HEK293 (cell line): ENCODE measurements around the gene KHDRBS2.

Experiments
- CTCF ChIA-PET: fragments of 350-600 bp; formaldehyde crosslinking; extraction: SDS; loops from one replicate; lab custom pipeline; 2021; ENCODE audit warnings: antibody characterized with exemption; lab: Yijun Ruan, JAX
- POLR2A ChIA-PET: fragments of 300-600 bp; formaldehyde crosslinking; extraction: SDS; loops from one replicate; lab custom pipeline; 2020; ENCODE audit warnings: antibody characterized with exemption, inconsistent platforms; lab: Yijun Ruan, JAX
- H3K27ac ChIP-seq: fragments of 200-500 bp; sonication (Bioruptor generic); 2 replicates; pipeline ENCODE4 v1.5.1; 2014; ENCODE audit warnings: low read depth, low read length, control low read depth, inconsistent platforms; ENCODE audit errors: extremely low read depth
- H3K36me3 ChIP-seq, 2 experiments: fragments of 200-500 bp in 1 of 2; sonication (Bioruptor generic) in 1 of 2; 1 replicate in 1 of 2; 2 replicates in 1 of 2; pipeline ENCODE4 v1.5.1; 2014 to 2017; ENCODE audit warnings: inconsistent platforms in 2 of 2, low read length in 2 of 2; ENCODE audit not compliant: control insufficient read depth in 2 of 2, insufficient read depth in 1 of 2
- H3K4me1 ChIP-seq: fragments of 200-500 bp; sonication (Bioruptor generic); 2 replicates; pipeline ENCODE4 v1.5.1; 2014; ENCODE audit warnings: mild to moderate bottlenecking, low read length, inconsistent platforms; ENCODE audit not compliant: control insufficient read depth, insufficient read depth
- H3K4me3 ChIP-seq: 2 replicates; pipeline ENCODE4 v1.5.1; 2011; ENCODE audit warnings: low read depth, mild to moderate bottlenecking, control low read depth, low read length, moderate library complexity
- H3K9me3 ChIP-seq: fragments of 200-500 bp; sonication (Bioruptor generic); 2 replicates; pipeline ENCODE4 v1.5.1; 2014; ENCODE audit warnings: low read depth, low read length, inconsistent platforms; ENCODE audit not compliant: control insufficient read depth, insufficient read depth
- ATF2 ChIP-seq: fragments of 450-650 bp; formaldehyde crosslinking; IDR thresholded peaks from 2 replicates; pipeline ENCODE4 v1.5.1; 2016; ENCODE audit warnings: missing biosample characterization, missing genetic modification characterization, low read depth
- HOXD13 ChIP-seq: sonication (generic); formaldehyde crosslinking; IDR thresholded peaks from 2 replicates; pipeline ENCODE4 v1.8.0; 2022; ENCODE audit warnings: missing genetic modification reagents, borderline replicate concordance
- TRIM28 ChIP-seq: IDR thresholded peaks from 2 replicates; pipeline ENCODE4 v1.6.1; 2011; ENCODE audit warnings: low read length, control low read depth, borderline replicate concordance
- ZNF138 ChIP-seq: fragments of 450-650 bp; formaldehyde crosslinking; IDR thresholded peaks from 2 replicates; pipeline ENCODE4 v1.5.1; 2016; ENCODE audit warnings: missing biosample characterization, missing genetic modification characterization, borderline replicate concordance
- ZNF169 ChIP-seq: fragments of 450-650 bp; formaldehyde crosslinking; IDR thresholded peaks from 2 replicates; pipeline ENCODE4 v1.5.1; 2016; ENCODE audit warnings: missing biosample characterization, missing genetic modification characterization
- ZNF274 ChIP-seq, 2 experiments: fragments of 200-500 bp in 1 of 2; fragments of 450-650 bp in 1 of 2; sonication (Bioruptor generic) in 1 of 2; formaldehyde crosslinking in 1 of 2; IDR thresholded peaks; 2 replicates each; pipeline versions ENCODE4 v1.5.1 to v1.6.1; 2014 to 2016; ENCODE audit warnings: borderline replicate concordance in 1 of 2, inconsistent platforms in 1 of 2, low read length in 1 of 2, missing biosample characterization in 1 of 2, missing genetic modification characterization in 1 of 2
- ZNF280D ChIP-seq: fragments of 450-650 bp; formaldehyde crosslinking; IDR thresholded peaks from 2 replicates; pipeline ENCODE4 v1.5.1; 2016; ENCODE audit warnings: missing biosample characterization, missing genetic modification characterization
- ZNF302 ChIP-seq: fragments of 450-650 bp; formaldehyde crosslinking; IDR thresholded peaks from 2 replicates; pipeline ENCODE4 v1.5.1; 2016; ENCODE audit warnings: missing biosample characterization, missing genetic modification characterization, low read depth
- ZNF391 ChIP-seq: fragments of 450-650 bp; formaldehyde crosslinking; IDR thresholded peaks from 2 replicates; pipeline ENCODE4 v1.5.1; 2016; ENCODE audit warnings: low read depth, missing biosample characterization, missing genetic modification characterization, borderline replicate concordance
- ZNF394 ChIP-seq: fragments of 450-650 bp; formaldehyde crosslinking; IDR thresholded peaks from 2 replicates; pipeline ENCODE4 v1.5.1; 2016; ENCODE audit warnings: missing biosample characterization, missing genetic modification characterization, mild to moderate bottlenecking, moderate library complexity, borderline replicate concordance
- ZNF521 ChIP-seq: fragments of 450-650 bp; formaldehyde crosslinking; IDR thresholded peaks from 2 replicates; pipeline ENCODE4 v1.5.1; 2017; ENCODE audit warnings: missing biosample characterization, mild to moderate bottlenecking, missing genetic modification characterization
- ZNF530 ChIP-seq: fragments of 450-650 bp; formaldehyde crosslinking; IDR thresholded peaks from 2 replicates; pipeline ENCODE4 v1.5.1; 2016; ENCODE audit warnings: low read depth, missing biosample characterization, missing genetic modification characterization
- ZNF596 ChIP-seq: fragments of 450-650 bp; IDR thresholded peaks from 2 replicates; pipeline ENCODE4 v1.5.0; 2018; ENCODE audit warnings: missing biosample characterization, mild to moderate bottlenecking, missing genetic modification characterization, moderate library complexity
- ZNF623 ChIP-seq: fragments of 450-650 bp; formaldehyde crosslinking; IDR thresholded peaks from 2 replicates; pipeline ENCODE4 v1.5.1; 2016; ENCODE audit warnings: missing biosample characterization, missing genetic modification characterization
- ZNF654 ChIP-seq: fragments of 450-650 bp; formaldehyde crosslinking; IDR thresholded peaks from 2 replicates; pipeline ENCODE4 v1.5.1; 2016; ENCODE audit warnings: low read depth, missing biosample characterization, missing genetic modification characterization
- ZNF660 ChIP-seq: fragments of 450-650 bp; IDR thresholded peaks from 2 replicates; pipeline ENCODE4 v1.5.1; 2018; ENCODE audit warnings: missing biosample characterization, mild to moderate bottlenecking, missing genetic modification characterization
- ZNF670 ChIP-seq: fragments of 450-650 bp; formaldehyde crosslinking; IDR thresholded peaks from 2 replicates; pipeline ENCODE4 v1.5.1; 2016; ENCODE audit warnings: missing biosample characterization, missing genetic modification characterization, low read depth
- ZNF747 ChIP-seq: fragments of 450-650 bp; formaldehyde crosslinking; IDR thresholded peaks from 2 replicates; pipeline ENCODE4 v1.5.1; 2016; ENCODE audit warnings: missing biosample characterization, missing genetic modification characterization
- ZNF76 ChIP-seq: fragments of 450-650 bp; formaldehyde crosslinking; IDR thresholded peaks from 2 replicates; pipeline ENCODE4; 2016; ENCODE audit warnings: low read depth, missing biosample characterization, missing genetic modification characterization, borderline replicate concordance
- ZSCAN16 ChIP-seq: fragments of 450-650 bp; formaldehyde crosslinking; IDR thresholded peaks from 2 replicates; pipeline ENCODE4 v1.5.1; 2016; ENCODE audit warnings: missing biosample characterization, missing genetic modification characterization
- ZSCAN23 ChIP-seq: fragments of 450-650 bp; formaldehyde crosslinking; IDR thresholded peaks from 2 replicates; pipeline ENCODE4 v1.5.1; 2016; ENCODE audit warnings: missing biosample characterization, missing genetic modification characterization
- ZXDB ChIP-seq: fragments of 450-650 bp; formaldehyde crosslinking; IDR thresholded peaks from 2 replicates; pipeline ENCODE4 v1.5.1; 2016; ENCODE audit warnings: missing biosample characterization, missing genetic modification characterization

The KHDRBS2 gene

GRCh38 chr6:61959196-61959595 lies 326.8 kb downstream of the KHDRBS2 start (continued):
- TF ChIP-seq HOXD13 (CRISPR knock-in tag) = no peak
- TF ChIP-seq ZNF654 = no peak
- TF ChIP-seq ZNF76 = no peak

GRCh38 chr6:61953851-61954250 lies 332.2 kb downstream of the KHDRBS2 start:
- POLR2A ChIA-PET = no interaction called here
- no peaks in the 10 kb centered on the region for H3K4me1 ChIP-seq
- no peak overlapping the region for H3K27ac ChIP-seq
- no peaks in the 10 kb centered on the region for H3K36me3 ChIP-seq
- no peak overlapping the region for H3K4me3 ChIP-seq
- H3K9me3 ChIP-seq = no peaks in the 10 kb centered on the region
- CTCF ChIA-PET = interaction anchor here (0.7 kb wide), 1 partner anchor 145 kb away, joined by 3 read pairs; no protein-coding TSS in a partner anchor
- no peak for TF ChIP-seq ZNF596
- TF ChIP-seq ZNF274 (IDR thresholded peaks at IDR 0.05; ENCODE audit: low read length) = no peak
- TF ChIP-seq ZNF274 (tag by site-specific recombination; IDR thresholded peaks at IDR 0.05; ENCODE audit: borderline replicate concordance) = no peak
- no peak for TF ChIP-seq ZNF138
- TF ChIP-seq ZSCAN16 = no peak
- no peak for TF ChIP-seq TRIM28
- no peak for TF ChIP-seq ZNF169 (tag by site-specific recombination)
- TF ChIP-seq ATF2 = no peak
- no peak for TF ChIP-seq ZNF530 (tag by site-specific recombination)
- TF ChIP-seq ZXDB (tag by site-specific recombination) = no peak
- no peak for TF ChIP-seq ZSCAN23
- no peak for TF ChIP-seq ZNF391
- no peak for TF ChIP-seq ZNF660 (tag by site-specific recombination)
- TF ChIP-seq ZNF623 = no peak
- no peak for TF ChIP-seq ZNF747 (tag by site-specific recombination)
- TF ChIP-seq ZNF670 (tag by site-specific recombination) = no peak
- TF ChIP-seq ZNF302 (tag by site-specific recombination) = no peak
- TF ChIP-seq ZNF394 = no peak
- no peak for TF ChIP-seq ZNF521

GRCh38 chr6:61951586-61951985 lies 334.4 kb downstream of the KHDRBS2 start:
- ChIA-PET CTCF (no interaction called here), POLR2A (no interaction called here)
- no peak overlapping the region for H3K4me3 ChIP-seq

More at GRCh38 chr6:61951586-61951985, 334.4 kb downstream of the KHDRBS2 start:
- no peaks in the 10 kb centered on the region for H3K36me3 ChIP-seq
- H3K27ac ChIP-seq = no peak overlapping the region
- no peaks in the 10 kb centered on the region for H3K9me3 ChIP-seq
- TF ChIP-seq ZNF280D (tag by site-specific recombination) = no peak
- no peaks in the 10 kb centered on the region for H3K4me1 ChIP-seq
